D721Med (cell line): ENCODE results near the gene ADH1B.

ENCODE experiments used
- DNase-seq: peaks from one replicate; pipeline ENCODE4 v3.0.0; 2011; ENCODE audit warnings: low spot score; ENCODE audit not compliant: insufficient read length
- FAIRE-seq: peaks from 2 replicates; lab custom pipeline; 2011; peaks lifted over from hg19 to GRCh38; lab: Jason Lieb, UNC
- CTCF ChIP-seq: IDR thresholded peaks from 2 replicates; pipeline ENCODE4 v1.5.1; 2012; ENCODE audit warnings: mild to moderate bottlenecking, control low read depth; ENCODE audit not compliant: insufficient read depth; ENCODE audit errors: missing control alignments

Gene ADH1B

GRCh38 chr4:99339172-99339571 lies 18.0 kb upstream of the ADH1B start:
- FAIRE-seq (no peak), DNase-seq (no peak)
- no peak for TF ChIP-seq CTCF

- FAIRE-seq (no peak), DNase-seq (no peak)
- no peak for TF ChIP-seq CTCF
Observed at GRCh38 chr4:99336553-99336952, 15.4 kb upstream of the ADH1B start.

- no peak for FAIRE-seq
- DNase-seq = no peak
- no peak for TF ChIP-seq CTCF
Observed at GRCh38 chr4:99334880-99335279, 13.7 kb upstream of the ADH1B start.

- no peak for TF ChIP-seq CTCF
- FAIRE-seq (no peak), DNase-seq (no peak)
Observed at GRCh38 chr4:99330648-99331047, 9.4 kb upstream of the ADH1B start.

- no peak for TF ChIP-seq CTCF
- no peak for FAIRE-seq
- no peak for DNase-seq
Observed at GRCh38 chr4:99329876-99330275, 8.7 kb upstream of the ADH1B start.

GRCh38 chr4:99324979-99325378 lies 3.8 kb upstream of the ADH1B start:
- DNase-seq (no peak), FAIRE-seq (no peak)
- no peak for TF ChIP-seq CTCF

GRCh38 chr4:99324361-99324760 lies 3.2 kb upstream of the ADH1B start:
- TF ChIP-seq CTCF = no peak
- no peak for DNase-seq
- no peak for FAIRE-seq
